ENCODE results near the gene MEGF6.

MEGF6 gene

GRCh38 chr1:3606779-3607702, 4.3 kb downstream of the MEGF6 start:
- DNase-seq: no peak

GRCh38 chr1:3604997-3605823, 6.1 kb downstream of the MEGF6 start:
- DNase-seq: no peak

- DNase-seq: no peak
These were observed 6.8 kb downstream of the MEGF6 start for GRCh38 chr1:3604468-3604974.

- DNase-seq: no peak
These were observed 7.5 kb downstream of the MEGF6 start for GRCh38 chr1:3603571-3604467.

GRCh38 chr1:3603156-3603555, 8.2 kb downstream of the MEGF6 start:
- no peak for DNase-seq

GRCh38 chr1:3602375-3602774, 8.9 kb downstream of the MEGF6 start:
- no peak for DNase-seq

GRCh38 chr1:3601743-3602142, 9.6 kb downstream of the MEGF6 start:
- no peak for DNase-seq

GRCh38 chr1:3600354-3600753, 11.0 kb downstream of the MEGF6 start:
- DNase-seq: no peak

- no peak for DNase-seq
These were observed 11.5 kb downstream of the MEGF6 start for GRCh38 chr1:3599816-3600215.

GRCh38 chr1:3599286-3599811, 12.0 kb downstream of the MEGF6 start:
- no peak for DNase-seq

- DNase-seq: no peak
These were observed 12.6 kb downstream of the MEGF6 start for GRCh38 chr1:3598522-3599285.

- DNase-seq: no peak
These were observed 13.2 kb downstream of the MEGF6 start for GRCh38 chr1:3598051-3598491.

GRCh38 chr1:3597599-3597964, 13.7 kb downstream of the MEGF6 start:
- no peak for DNase-seq

GRCh38 chr1:3596663-3597598, 14.4 kb downstream of the MEGF6 start:
- no peak for DNase-seq

GRCh38 chr1:3595949-3596348, 15.4 kb downstream of the MEGF6 start:
- DNase-seq: no peak

GRCh38 chr1:3594706-3595377, 16.5 kb downstream of the MEGF6 start:
- DNase-seq: no peak

- DNase-seq: no peak
These were observed 17.6 kb downstream of the MEGF6 start for GRCh38 chr1:3593745-3594144.

GRCh38 chr1:3593334-3593733, 18.0 kb downstream of the MEGF6 start:
- no peak for DNase-seq

- DNase-seq: no peak
These were observed 20.1 kb downstream of the MEGF6 start for GRCh38 chr1:3590951-3591865.
